Muscle layer of duodenum (tissue), 2 donors: ENCODE data around the gene SERF1B.
"Not testable (repeated sequence)": the region's sequence is repeated elsewhere in the genome, so short reads cannot be mapped to it uniquely, and the experiment has no call there.

Experiments
- H3K27ac ChIP-seq: one replicate; pipeline ENCODE4 v1.7.0; 2013; ENCODE audit warnings: mild to moderate bottlenecking, low read length
- H3K27me3 ChIP-seq: one replicate; pipeline ENCODE4 v1.7.0; 2013; ENCODE audit warnings: low read depth, mild to moderate bottlenecking, control low read depth, low read length
- H3K36me3 ChIP-seq, 2 donors: one replicate each; pipeline ENCODE4 v1.7.0; 2013; ENCODE audit warnings: low read length in 2 of 2, control low read depth in 1 of 2, mild to moderate bottlenecking in 1 of 2; ENCODE audit not compliant: insufficient read depth in 2 of 2, control insufficient read depth in 1 of 2
- H3K4me1 ChIP-seq, 2 donors: one replicate each; pipeline ENCODE4 v1.7.0; 2013; ENCODE audit warnings: low read length in 2 of 2, mild to moderate bottlenecking in 2 of 2, control low read depth in 1 of 2, moderate library complexity in 1 of 2; ENCODE audit not compliant: insufficient read depth in 2 of 2, control insufficient read depth in 1 of 2
- H3K4me3 ChIP-seq, 2 donors: one replicate each; pipeline ENCODE4 v1.7.0; 2013; ENCODE audit warnings: low read length in 2 of 2, low read depth in 1 of 2, mild to moderate bottlenecking in 1 of 2
- H3K9me3 ChIP-seq, 2 donors: one replicate each; pipeline ENCODE4 v1.7.0; 2013; ENCODE audit warnings: low read length in 2 of 2, control low read depth in 1 of 2, mild to moderate bottlenecking in 1 of 2; ENCODE audit not compliant: control insufficient read depth in 1 of 2
- donor health status: healthy.

SERF1B gene

GRCh38 chr5:70025106-70025844 lies at the start of gene SERF1B:
SERF1B (plus strand) TSS chr5:70025251; CDS start chr5:70025452, 201 bp downstream.
- not testable (repeated sequence) for H3K4me3 ChIP-seq, H3K4me1 ChIP-seq, H3K36me3 ChIP-seq, H3K9me3 ChIP-seq, H3K27me3 ChIP-seq, H3K27ac ChIP-seq

- H3K4me3 ChIP-seq, H3K36me3 ChIP-seq, H3K4me1 ChIP-seq, H3K27me3 ChIP-seq, H3K9me3 ChIP-seq, H3K27ac ChIP-seq: not testable (repeated sequence)
Measured at GRCh38 chr5:69991713-69992112, 33.3 kb upstream of the SERF1B start.

- not testable (repeated sequence) for H3K27me3 ChIP-seq, H3K4me3 ChIP-seq, H3K36me3 ChIP-seq, H3K9me3 ChIP-seq, H3K4me1 ChIP-seq, H3K27ac ChIP-seq
Measured at GRCh38 chr5:69995535-69995934, 29.5 kb upstream of the SERF1B start.

- H3K36me3 ChIP-seq, H3K4me1 ChIP-seq, H3K4me3 ChIP-seq, H3K9me3 ChIP-seq, H3K27me3 ChIP-seq, H3K27ac ChIP-seq: not testable (repeated sequence)
Measured at GRCh38 chr5:70020660-70021059, 4.4 kb upstream of the SERF1B start.

GRCh38 chr5:70025845-70026145 lies 744 bp downstream of the SERF1B start:
- H3K36me3 ChIP-seq, H3K4me3 ChIP-seq, H3K9me3 ChIP-seq, H3K4me1 ChIP-seq, H3K27me3 ChIP-seq, H3K27ac ChIP-seq: not testable (repeated sequence)

GRCh38 chr5:70031204-70031603 lies 6.2 kb downstream of the SERF1B start:
- not testable (repeated sequence) for H3K27ac ChIP-seq, H3K36me3 ChIP-seq

GRCh38 chr5:70041411-70041810 lies 16.4 kb downstream of the SERF1B start:
- H3K27ac ChIP-seq, H3K9me3 ChIP-seq, H3K27me3 ChIP-seq, H3K4me3 ChIP-seq, H3K36me3 ChIP-seq, H3K4me1 ChIP-seq: not testable (repeated sequence)

More at GRCh38 chr5:70031204-70031603, 6.2 kb downstream of the SERF1B start:
- H3K9me3 ChIP-seq, H3K4me1 ChIP-seq, H3K4me3 ChIP-seq, H3K27me3 ChIP-seq: not testable (repeated sequence)

GRCh38 chr5:70049790-70050142 lies 24.7 kb downstream of the SERF1B start:
- H3K36me3 ChIP-seq = not testable (repeated sequence)

GRCh38 chr5:70056289-70056942 lies 31.4 kb downstream of the SERF1B start:
- not testable (repeated sequence) for H3K4me3 ChIP-seq, H3K27ac ChIP-seq, H3K36me3 ChIP-seq, H3K9me3 ChIP-seq, H3K27me3 ChIP-seq, H3K4me1 ChIP-seq

More at GRCh38 chr5:70049790-70050142, 24.7 kb downstream of the SERF1B start:
- H3K27me3 ChIP-seq, H3K4me1 ChIP-seq, H3K27ac ChIP-seq, H3K9me3 ChIP-seq, H3K4me3 ChIP-seq: not testable (repeated sequence)

- not testable (repeated sequence) for H3K27me3 ChIP-seq, H3K4me1 ChIP-seq, H3K36me3 ChIP-seq, H3K27ac ChIP-seq, H3K4me3 ChIP-seq, H3K9me3 ChIP-seq
Measured at GRCh38 chr5:70057140-70057539, 32.1 kb downstream of the SERF1B start.

GRCh38 chr5:70077632-70078031 lies 52.6 kb downstream of the SERF1B start:
- not testable (repeated sequence) for H3K9me3 ChIP-seq, H3K36me3 ChIP-seq, H3K27me3 ChIP-seq, H3K4me3 ChIP-seq, H3K4me1 ChIP-seq, H3K27ac ChIP-seq

- not testable (repeated sequence) for H3K36me3 ChIP-seq, H3K27ac ChIP-seq, H3K9me3 ChIP-seq, H3K27me3 ChIP-seq, H3K4me3 ChIP-seq, H3K4me1 ChIP-seq
Measured at GRCh38 chr5:70088907-70089464, 63.9 kb downstream of the SERF1B start.
